Activated CD8-positive, alpha-beta T cell treated with anti-CD3 and anti-CD28 coated beads for 36 hours (primary cell): ENCODE measurements around the gene SYNDIG1. TPM values are rescaled to one million over a fixed set of nuclear protein-coding genes. Genes with fewer than 3 reads are reported as not detected.

ENCODE experiments used
- ATAC-seq: fragments of 200-7000 bp; cut with Tn5 transposase; one replicate; pipeline ENCODE4 v1.10.0; 2021; ENCODE audit warnings: mild to moderate bottlenecking, moderate library complexity
- CTCF ChIA-PET: fragments of 350-600 bp; sonication (Branson Sonifier 250); formaldehyde crosslinking; loops from one replicate; lab custom pipeline; 2021; ENCODE audit warnings: antibody characterized with exemption; lab: Charles Lee
- POLR2A ChIA-PET: fragments of 350-600 bp; sonication (Branson Sonifier 250); formaldehyde crosslinking; loops from one replicate; lab custom pipeline; 2021; ENCODE audit warnings: antibody characterized with exemption; lab: Charles Lee
- DNase-seq: peaks from one replicate; pipeline ENCODE4 v3.0.0-alpha.2; 2020
- H3K27ac Mint-ChIP-seq: one replicate; pipeline ENCODE4 v1.8.0; 2021; ENCODE audit warnings: mild to moderate bottlenecking, mixed read lengths
- H3K27me3 Mint-ChIP-seq: one replicate; pipeline ENCODE4 v1.8.0; 2021; ENCODE audit warnings: mixed read lengths
- H3K36me3 Mint-ChIP-seq: one replicate; pipeline ENCODE4 v1.8.0; 2021; ENCODE audit warnings: low read depth, mixed read lengths
- H3K4me1 Mint-ChIP-seq: one replicate; pipeline ENCODE4 v1.8.0; 2021; ENCODE audit warnings: low read depth, mixed read lengths
- H3K4me3 Mint-ChIP-seq: one replicate; pipeline ENCODE4 v1.8.0; 2021; ENCODE audit warnings: mild to moderate bottlenecking, moderate library complexity, mixed read lengths
- H3K9me3 Mint-ChIP-seq: one replicate; pipeline ENCODE4 v1.8.0; 2021; ENCODE audit warnings: mixed read lengths
- CTCF ChIP-seq: fragments of 200-600 bp; IDR thresholded peaks from one replicate; pipeline ENCODE4 v1.8.0; 2022; ENCODE audit warnings: antibody characterized with exemption, mild to moderate bottlenecking
- intact Hi-C: fragments of 100-400 bp; cut with micrococcal nuclease; formaldehyde crosslinking; loops from one replicate; pipeline ENCODE4 v1.10.0; 2022
- total RNA-seq, 2 experiments: library from RNA; stranded (reverse); gene quantifications; one replicate each; pipeline ENCODE4 v1.2.3, GENCODE V29; 2021

The SYNDIG1 gene
- total RNA-seq, 2 experiments from 2014 or later, result not detected

GRCh38 chr20:24585796-24586522 is 116.5 kb downstream of the SYNDIG1 start:
- ChIA-PET POLR2A (no interaction called here), CTCF (no interaction called here)
- Mint-ChIP-seq H3K4me1 (no peaks in the 10 kb centered on the region), H3K9me3 (no peaks in the 10 kb centered on the region), H3K27ac (no peak overlapping the region), H3K27me3 (no peaks in the 10 kb centered on the region), H3K36me3 (no peaks in the 10 kb centered on the region), H3K4me3 (no peak overlapping the region)
- intact Hi-C loops, result no loop called here
- TF ChIP-seq CTCF, result no peak
- DNase-seq (no peak), ATAC-seq (no peak)

GRCh38 chr20:24586523-24586840 is 117.1 kb downstream of the SYNDIG1 start:
- no peak overlapping the region for H3K27ac Mint-ChIP-seq
- ChIA-PET CTCF (no interaction called here), POLR2A (no interaction called here)
- no peaks in the 10 kb centered on the region for H3K36me3 Mint-ChIP-seq
- intact Hi-C loops, result no loop called here
- H3K4me3 Mint-ChIP-seq, result no peak overlapping the region
- no peaks in the 10 kb centered on the region for H3K27me3 Mint-ChIP-seq
- no peak for TF ChIP-seq CTCF
- no peaks in the 10 kb centered on the region for H3K4me1 Mint-ChIP-seq
- DNase-seq, result no peak
- no peak for ATAC-seq
- no peaks in the 10 kb centered on the region for H3K9me3 Mint-ChIP-seq

- ATAC-seq (no peak), DNase-seq (no peak)
- no peaks in the 10 kb centered on the region for H3K36me3 Mint-ChIP-seq
- no peak for TF ChIP-seq CTCF
- ChIA-PET CTCF (no interaction called here), POLR2A (no interaction called here)
- no peaks in the 10 kb centered on the region for H3K27me3 Mint-ChIP-seq
- intact Hi-C loops, result no loop called here
- H3K9me3 Mint-ChIP-seq, result no peaks in the 10 kb centered on the region
- no peak overlapping the region for H3K27ac Mint-ChIP-seq
- H3K4me3 Mint-ChIP-seq, result no peak overlapping the region
- H3K4me1 Mint-ChIP-seq, result no peaks in the 10 kb centered on the region
Observed at GRCh38 chr20:24587384-24588046, 118.1 kb downstream of the SYNDIG1 start.

GRCh38 chr20:24588047-24588635 is 118.7 kb downstream of the SYNDIG1 start:
- ATAC-seq, result no peak
- ChIA-PET POLR2A (no interaction called here), CTCF (no interaction called here)
- H3K36me3 Mint-ChIP-seq, result no peaks in the 10 kb centered on the region
- no peaks in the 10 kb centered on the region for H3K4me1 Mint-ChIP-seq
- no peaks in the 10 kb centered on the region for H3K9me3 Mint-ChIP-seq
- no peak for DNase-seq
- H3K27ac Mint-ChIP-seq, result no peak overlapping the region
- no peaks in the 10 kb centered on the region for H3K27me3 Mint-ChIP-seq
- H3K4me3 Mint-ChIP-seq, result no peak overlapping the region
- intact Hi-C loops, result no loop called here
- no peak for TF ChIP-seq CTCF

- POLR2A ChIA-PET, result no interaction called here
- H3K36me3 Mint-ChIP-seq, result no peaks in the 10 kb centered on the region
- intact Hi-C loops, result no loop called here
Observed at GRCh38 chr20:24588725-24589340, 119.4 kb downstream of the SYNDIG1 start.

More at GRCh38 chr20:24588725-24589340, 119.4 kb downstream of the SYNDIG1 start:
- TF ChIP-seq CTCF, result no peak
- no peak for ATAC-seq
- Mint-ChIP-seq H3K4me3 (no peak overlapping the region), H3K27ac (no peak overlapping the region), H3K9me3 (no peaks in the 10 kb centered on the region), H3K27me3 (no peaks in the 10 kb centered on the region), H3K4me1 (no peaks in the 10 kb centered on the region)
- no peak for DNase-seq
- CTCF ChIA-PET, result no interaction called here
